Left ventricle myocardium inferior (tissue), 1 donor: ENCODE results near the gene TNRC6C. TPM values are rescaled to one million over a fixed set of nuclear protein-coding genes. Genes with fewer than 3 reads are reported as not detected.
"Not testable (repeated sequence)": the region's sequence is repeated elsewhere in the genome, so short reads cannot be mapped to it uniquely, and the experiment has no call there.

ENCODE experiments used
- DNase-seq: peaks from one replicate; pipeline ENCODE4 v3.0.0-alpha.2; 2020
- H3K27ac ChIP-seq: fragments of 200-600 bp; replicated peaks from 2 replicates; pipeline ENCODE4 v1.8.0; 2021
- H3K27me3 ChIP-seq: fragments of 200-600 bp; 2 replicates; pipeline ENCODE4 v1.8.0; 2021; ENCODE audit warnings: low read depth
- H3K36me3 ChIP-seq: fragments of 200-600 bp; 2 replicates; pipeline ENCODE4 v1.8.0; 2021
- H3K4me1 ChIP-seq: fragments of 200-600 bp; 2 replicates; pipeline ENCODE4 v1.8.0; 2021
- H3K4me3 ChIP-seq: fragments of 200-600 bp; 2 replicates; pipeline ENCODE4 v1.8.0; 2021; ENCODE audit warnings: mild to moderate bottlenecking, moderate library complexity
- H3K9me3 ChIP-seq: fragments of 200-600 bp; replicated peaks from 2 replicates; pipeline ENCODE4 v1.8.0; 2021
- CTCF ChIP-seq: fragments of 200-600 bp; IDR thresholded peaks from 2 replicates; pipeline ENCODE4 v1.8.0; 2021; ENCODE audit warnings: antibody characterized with exemption, mild to moderate bottlenecking, borderline replicate concordance
- intact Hi-C: fragments of 100-400 bp; cut with micrococcal nuclease; formaldehyde crosslinking; loops from one replicate; pipeline ENCODE4 v1.11.0; 2022
- total RNA-seq: library from RNA; stranded (reverse); fragmentation: NEBNext Ultra II Directional; extraction: Animal tissue kit (Norgen Biotek cat#: 25700); gene quantifications from one replicate; pipeline ENCODE4 v1.2.1, GENCODE V29; 2021
- donor health status: DM: no; HTN: yes; CAD: no; lungs with severe emphysema.

TNRC6C gene
- total RNA-seq, 1 donor from 2014 or later, result 19.7 TPM

- Histone ChIP-seq H3K36me3 (no peaks in the 10 kb centered on the region), H3K4me1 (peaks cover 93% of the 10 kb centered on the region), H3K4me3 (no peak overlapping the region), H3K27ac (peak overlapping the region; percentile 88), H3K27me3 (no peaks in the 10 kb centered on the region), H3K9me3 (no peaks in the 10 kb centered on the region)
- TF ChIP-seq CTCF, result no peak
- DNase-seq, result peak; percentile 33
- intact Hi-C loops, result no loop called here
Measured at GRCh38 chr17:77963441-77963840, 4.9 kb downstream of the TNRC6C start.

- intact Hi-C loops, result no loop called here
- H3K27ac ChIP-seq, result peak overlapping the region; percentile 88
- TF ChIP-seq CTCF, result no peak
- no peaks in the 10 kb centered on the region for H3K36me3 ChIP-seq
- peaks cover 100% of the 10 kb centered on the region for H3K4me1 ChIP-seq
- no peaks in the 10 kb centered on the region for H3K27me3 ChIP-seq
- no peaks in the 10 kb centered on the region for H3K9me3 ChIP-seq
- DNase-seq, result no peak
- H3K4me3 ChIP-seq, result no peak overlapping the region
Measured at GRCh38 chr17:77965352-77965751, 6.8 kb downstream of the TNRC6C start.

GRCh38 chr17:77966476-77966875 lies 8.0 kb downstream of the TNRC6C start:
- Histone ChIP-seq H3K9me3 (no peaks in the 10 kb centered on the region), H3K4me1 (peaks cover 100% of the 10 kb centered on the region), H3K4me3 (no peak overlapping the region), H3K27me3 (no peaks in the 10 kb centered on the region), H3K27ac (peak overlapping the region; percentile 88), H3K36me3 (no peaks in the 10 kb centered on the region)
- intact Hi-C loops, result no loop called here
- DNase-seq, result no peak
- TF ChIP-seq CTCF, result no peak

- intact Hi-C loops, result no loop called here
- H3K27me3 ChIP-seq, result no peaks in the 10 kb centered on the region
- no peak for DNase-seq
- no peak overlapping the region for H3K4me3 ChIP-seq
- no peaks in the 10 kb centered on the region for H3K9me3 ChIP-seq
- peaks cover 79% of the 10 kb centered on the region for H3K4me1 ChIP-seq
- no peaks in the 10 kb centered on the region for H3K36me3 ChIP-seq
- peak overlapping the region; percentile 88 for H3K27ac ChIP-seq
- no peak for TF ChIP-seq CTCF
Measured at GRCh38 chr17:77968788-77969187, 10.3 kb downstream of the TNRC6C start.

- H3K27me3 ChIP-seq, H3K27ac ChIP-seq, H3K9me3 ChIP-seq, intact Hi-C loops, H3K4me3 ChIP-seq, DNase-seq, H3K36me3 ChIP-seq: not testable (repeated sequence)
- H3K4me1 ChIP-seq, result peaks cover 56% of the 10 kb centered on the region
Measured at GRCh38 chr17:77972271-77972670, 13.8 kb downstream of the TNRC6C start.

- no peaks in the 10 kb centered on the region for H3K9me3 ChIP-seq
- intact Hi-C loops, result no loop called here
- H3K27me3 ChIP-seq, result no peaks in the 10 kb centered on the region
- no peak overlapping the region for H3K4me3 ChIP-seq
- no peak for DNase-seq
- H3K36me3 ChIP-seq, result no peaks in the 10 kb centered on the region
- peaks cover 39% of the 10 kb centered on the region for H3K4me1 ChIP-seq
- no peak overlapping the region for H3K27ac ChIP-seq
- TF ChIP-seq CTCF, result no peak
Measured at GRCh38 chr17:77973953-77974352, 15.4 kb downstream of the TNRC6C start.
